Measurements from ENCODE around the gene ACAA1.

ACAA1 gene

DNA sequence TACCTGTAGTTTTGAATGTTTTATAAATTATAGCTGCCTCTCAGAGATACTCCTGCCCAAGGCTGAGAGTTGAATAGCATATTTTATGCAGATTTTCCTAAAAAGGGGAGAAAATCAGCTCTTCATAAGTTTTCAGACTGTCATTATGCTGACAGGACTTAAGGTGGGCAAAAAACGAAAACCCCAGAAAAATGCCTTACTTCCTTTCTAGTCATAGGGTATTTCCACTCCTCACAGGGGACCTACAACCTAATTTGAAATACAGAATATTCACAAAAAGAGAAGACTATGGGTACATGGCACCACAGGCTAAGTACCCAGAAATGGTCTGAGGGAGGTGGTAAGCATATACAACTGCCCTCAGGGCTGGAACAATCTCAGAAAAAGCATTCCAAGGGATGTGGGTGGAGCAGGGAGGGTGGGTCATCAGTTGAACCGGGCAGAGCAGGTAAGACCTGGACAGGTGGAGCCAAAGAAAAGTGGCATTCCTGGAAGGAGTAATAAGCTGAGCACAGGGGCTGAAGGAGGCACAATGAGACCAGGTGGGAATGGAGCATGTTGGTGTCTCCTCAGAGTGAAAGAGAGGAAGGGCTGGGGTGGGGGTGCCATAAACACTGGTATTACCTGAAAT is 17.8 kb upstream of the ACAA1 start:
- DNase-seq (ENCODE audit: low read depth in 2 of 2), result no peak

DNA sequence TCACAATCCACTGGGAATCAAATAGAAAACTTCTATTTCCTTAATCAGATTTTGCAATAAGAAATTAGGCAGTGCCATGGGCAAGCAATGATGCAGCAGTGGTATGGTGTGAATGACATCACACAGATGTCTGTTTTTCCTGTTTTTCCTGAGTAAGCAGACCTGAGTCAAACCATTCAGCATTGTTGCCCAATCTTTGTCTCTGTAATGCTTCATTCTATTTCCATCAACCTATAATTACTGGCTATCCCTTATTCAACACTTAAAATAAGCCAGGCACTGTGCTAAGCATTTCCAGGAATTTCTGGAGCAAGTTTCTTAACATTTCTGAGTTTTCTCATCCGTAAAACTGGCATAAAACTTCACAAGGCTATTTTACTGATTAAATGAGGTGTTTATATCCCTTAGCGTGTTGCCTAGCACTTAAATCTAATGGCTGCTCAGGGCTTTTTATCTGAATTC is 17.1 kb upstream of the ACAA1 start:
- DNase-seq (ENCODE audit: low read depth in 2 of 2), result peak in 1 of 2 experiments; percentile 42

DNA sequence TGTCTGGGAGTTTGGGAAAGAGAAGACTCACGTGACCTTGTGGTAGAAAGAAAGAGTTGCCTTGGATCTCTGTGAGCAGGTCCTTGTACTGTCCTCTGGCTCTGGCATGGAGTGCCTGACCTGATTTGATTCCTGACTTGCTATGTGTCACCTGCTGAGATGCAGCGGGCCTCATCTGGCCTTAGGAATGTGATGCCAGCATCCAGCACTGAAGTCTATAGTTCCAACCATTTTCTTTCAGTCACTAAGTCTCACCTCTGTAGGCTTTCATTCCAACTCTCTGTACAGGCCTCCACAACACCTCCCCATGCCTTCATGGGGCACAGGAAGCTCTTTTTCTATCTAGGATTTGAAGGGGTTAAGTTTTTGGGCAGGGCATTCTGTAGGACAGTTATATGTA is 16.3 kb upstream of the ACAA1 start:
- no peak for DNase-seq (ENCODE audit: low read depth in 2 of 2)

GRCh38 chr3:38152609-38153008 is 15.7 kb upstream of the ACAA1 start:
- no peak for DNase-seq (ENCODE audit: low read depth in 2 of 2)

DNA sequence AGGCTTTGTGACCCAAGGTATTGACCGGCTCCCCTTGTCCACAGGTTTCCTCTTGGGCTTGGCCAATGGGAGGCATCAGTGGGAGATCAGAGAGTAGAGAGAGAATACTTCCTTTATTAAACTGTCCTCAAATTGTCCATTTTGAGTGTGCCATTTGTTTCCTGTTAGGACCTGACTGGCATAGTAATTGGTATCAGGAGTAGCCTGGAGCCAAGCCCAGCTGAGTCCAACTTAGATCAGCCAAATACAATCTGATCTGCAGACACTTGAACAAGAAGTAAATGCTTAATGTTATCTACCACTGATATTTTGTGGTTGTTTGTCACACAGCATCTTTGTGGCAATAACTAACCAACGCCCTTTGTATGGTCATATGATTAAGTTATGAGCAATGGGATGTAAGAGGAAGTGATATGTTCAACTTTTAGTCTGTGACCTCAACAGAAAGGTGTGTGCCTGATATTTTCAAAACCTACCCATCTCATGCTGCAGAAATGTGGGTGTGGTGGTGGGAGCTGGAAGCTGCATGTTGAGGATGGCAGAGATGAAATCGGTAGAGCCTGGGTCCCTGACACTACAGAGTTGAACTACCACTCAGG is 14.8 kb upstream of the ACAA1 start:
- DNase-seq (ENCODE audit: low read depth in 2 of 2), result no peak

DNA sequence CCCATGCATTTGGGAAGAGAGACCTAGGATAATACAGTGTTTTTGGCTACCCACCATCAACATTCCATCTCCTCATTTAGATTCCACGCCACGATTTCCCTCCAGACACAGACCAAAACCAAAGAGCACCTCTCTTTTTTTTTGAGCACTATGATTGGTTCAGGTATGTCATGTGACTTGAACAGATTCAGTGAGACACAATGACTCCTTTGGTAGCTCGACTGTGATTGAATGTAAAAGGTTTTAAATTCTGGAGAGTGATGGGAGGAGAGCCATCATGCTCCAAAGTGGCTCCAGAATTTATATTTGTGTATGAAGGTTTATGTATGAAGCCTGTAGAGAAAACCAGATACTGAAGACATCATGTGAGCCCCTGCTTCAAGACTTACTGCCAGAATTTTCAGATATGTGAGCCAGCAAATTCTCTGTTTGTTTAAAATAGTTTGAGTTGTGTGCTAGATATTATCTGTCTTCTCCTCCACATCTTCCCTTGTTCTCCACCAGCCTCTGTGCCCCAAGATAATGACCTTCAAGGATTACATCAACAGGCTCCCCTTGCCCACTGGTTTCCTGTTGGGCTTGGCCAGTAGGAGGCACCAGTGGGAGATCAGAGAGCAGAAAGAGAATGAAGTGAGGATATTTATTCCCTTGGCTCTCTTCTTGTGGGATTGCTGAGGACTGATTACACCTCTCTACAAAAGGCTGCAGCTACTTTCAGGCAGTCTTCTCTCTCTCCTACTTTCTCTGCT is 14.0 kb upstream of the ACAA1 start:
- DNase-seq (ENCODE audit: low read depth in 2 of 2), result no peak

DNA sequence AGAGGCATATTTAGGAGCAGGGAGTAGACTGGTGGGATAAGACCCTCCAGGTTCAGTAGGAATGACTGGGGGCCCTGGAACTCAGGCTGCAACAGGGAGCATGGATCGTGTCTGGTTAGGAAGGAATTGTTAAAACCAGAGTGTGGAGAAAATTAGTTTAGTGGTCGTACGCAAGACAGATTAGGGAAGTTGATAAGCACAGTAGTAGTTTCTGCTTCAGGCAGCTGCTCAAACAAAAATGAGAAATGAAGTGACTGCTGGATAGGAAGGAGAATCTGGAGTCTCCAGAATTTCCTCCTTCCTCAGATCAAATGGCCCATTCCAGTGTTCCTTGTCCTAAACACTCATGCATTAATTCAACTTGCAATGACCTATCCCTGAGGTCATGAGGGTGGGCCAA is 12.8 kb upstream of the ACAA1 start:
- no peak for DNase-seq (ENCODE audit: low read depth in 2 of 2)

DNA sequence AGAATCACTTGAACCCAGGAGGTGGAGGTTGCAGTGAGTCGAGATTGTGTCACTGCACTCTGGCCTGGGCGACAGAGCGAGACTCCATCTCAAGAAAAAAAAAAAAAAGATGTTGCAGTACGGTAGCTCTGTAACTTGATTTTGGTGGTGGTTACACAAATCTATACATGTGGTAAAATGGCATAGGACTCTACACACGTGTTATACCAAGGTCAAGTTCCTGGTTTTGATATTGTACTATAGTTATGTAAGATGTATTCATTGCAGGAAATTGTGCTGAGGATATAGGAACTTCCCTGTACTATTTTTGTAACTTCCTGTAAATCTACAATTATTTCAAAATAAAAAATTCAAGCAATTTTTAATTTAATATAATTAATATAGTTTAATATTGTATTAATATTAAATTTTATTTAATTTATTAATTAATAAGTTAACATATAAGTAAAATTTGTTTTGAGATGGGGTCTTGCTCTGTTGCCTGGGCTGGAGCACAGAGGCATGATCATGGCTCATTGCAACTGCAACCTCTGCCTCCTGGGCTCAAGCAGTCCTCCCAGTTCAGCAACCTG is 11.5 kb upstream of the ACAA1 start:
- no peak for DNase-seq (ENCODE audit: low read depth in 2 of 2)

- no peak for DNase-seq (ENCODE audit: low read depth in 2 of 2)
These were observed 10.5 kb upstream of the ACAA1 start for GRCh38 chr3:38147421-38147820.

DNA sequence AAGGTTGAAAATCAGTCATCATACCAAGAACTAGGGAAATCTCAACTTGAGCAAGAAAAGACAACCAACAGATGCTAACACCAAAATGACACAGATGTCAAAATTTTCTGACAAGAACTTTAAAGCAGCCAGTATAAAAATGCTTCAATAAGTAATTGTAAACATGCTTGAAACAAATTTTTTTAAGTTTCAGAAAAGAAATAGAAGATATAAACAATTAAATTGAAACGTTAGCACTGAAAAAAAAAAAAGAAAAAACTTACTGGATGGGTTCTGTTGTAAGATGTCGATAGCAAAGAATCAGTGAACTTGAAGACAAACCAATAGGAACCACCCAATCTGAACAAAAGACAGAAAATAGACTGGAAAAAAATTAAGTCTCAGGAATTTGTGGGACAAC is 9.6 kb upstream of the ACAA1 start:
- DNase-seq (ENCODE audit: low read depth in 2 of 2), result no peak

DNA sequence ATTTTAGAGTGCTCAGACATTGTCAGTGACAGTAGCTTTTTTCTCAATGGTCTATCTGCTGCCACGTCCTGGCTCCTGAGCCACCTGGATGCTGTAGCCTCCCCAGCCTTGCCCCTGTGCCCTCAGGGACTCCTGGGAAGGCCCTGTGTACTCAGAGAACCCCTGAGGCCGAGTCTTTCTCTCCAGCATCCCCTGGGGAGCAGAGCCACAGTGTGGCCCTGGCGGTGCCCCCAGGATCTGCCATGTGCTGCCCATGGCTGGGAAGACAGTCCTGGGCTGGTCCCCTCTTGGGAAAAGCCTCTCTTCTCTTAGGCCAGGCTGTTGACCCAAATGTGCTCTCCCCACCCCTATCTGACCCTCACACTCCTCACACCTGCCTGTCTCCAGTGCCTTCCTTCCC is 6.6 kb upstream of the ACAA1 start:
- DNase-seq (ENCODE audit: low read depth in 2 of 2), result no peak

- no peak for DNase-seq (ENCODE audit: low read depth in 2 of 2)
These were observed 6.0 kb upstream of the ACAA1 start for GRCh38 chr3:38142959-38143358.

DNA sequence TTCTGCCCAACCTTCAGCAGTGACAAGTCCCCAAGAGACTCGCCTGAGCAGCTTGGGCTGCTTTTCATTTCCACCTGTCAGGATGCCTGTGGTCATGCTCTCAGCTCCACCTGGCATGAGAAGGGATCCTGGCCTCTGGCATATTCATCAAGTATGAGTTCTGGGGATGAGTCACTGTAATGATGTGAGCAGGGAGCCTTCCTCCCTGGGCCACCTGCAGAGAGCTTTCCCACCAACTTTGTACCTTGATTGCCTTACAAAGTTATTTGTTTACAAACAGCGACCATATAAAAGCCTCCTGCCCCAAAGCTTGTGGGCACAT is 5.0 kb upstream of the ACAA1 start:
- DNase-seq (ENCODE audit: low read depth in 2 of 2), result no peak

GRCh38 chr3:38141173-38141951 is 4.4 kb upstream of the ACAA1 start:
- no peak for DNase-seq (ENCODE audit: low read depth in 2 of 2)

DNA sequence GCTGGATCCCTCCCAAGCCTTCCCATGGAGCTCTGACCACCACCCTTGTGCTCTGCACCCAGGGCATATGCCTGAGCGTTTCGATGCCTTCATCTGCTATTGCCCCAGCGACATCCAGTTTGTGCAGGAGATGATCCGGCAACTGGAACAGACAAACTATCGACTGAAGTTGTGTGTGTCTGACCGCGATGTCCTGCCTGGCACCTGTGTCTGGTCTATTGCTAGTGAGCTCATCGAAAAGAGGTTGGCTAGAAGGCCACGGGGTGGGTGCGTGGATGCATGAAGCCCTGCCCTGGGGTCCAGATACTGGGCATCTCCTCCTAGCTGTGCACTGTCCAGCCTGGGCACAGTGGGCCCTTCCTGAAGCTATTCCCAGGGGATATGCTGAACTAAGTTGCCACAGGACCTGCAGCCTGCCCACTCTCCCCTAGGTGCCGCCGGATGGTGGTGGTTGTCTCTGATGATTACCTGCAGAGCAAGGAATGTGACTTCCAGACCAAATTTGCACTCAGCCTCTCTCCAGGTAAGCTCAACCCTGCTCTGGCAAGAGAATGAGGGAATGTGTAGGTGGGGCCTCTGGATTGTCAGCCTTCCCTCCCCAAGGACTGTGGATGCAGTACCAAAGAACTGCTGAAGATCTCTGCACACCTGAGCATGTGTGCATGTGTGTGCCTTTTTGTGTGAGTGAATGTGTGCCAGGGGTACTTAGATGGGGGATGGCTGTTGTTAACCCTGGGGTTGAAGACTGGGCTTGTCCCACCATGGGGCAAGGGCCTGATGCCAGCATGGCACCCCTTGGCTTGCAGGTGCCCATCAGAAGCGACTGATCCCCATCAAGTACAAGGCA is 3.6 kb upstream of the ACAA1 start:
- DNase-seq (ENCODE audit: low read depth in 2 of 2), result no peak

- no peak for DNase-seq (ENCODE audit: low read depth in 2 of 2)
These were observed 2.7 kb upstream of the ACAA1 start for GRCh38 chr3:38139652-38140051.

- no peak for DNase-seq (ENCODE audit: low read depth in 2 of 2)
These were observed 2.3 kb upstream of the ACAA1 start for GRCh38 chr3:38139191-38139590.

- DNase-seq (ENCODE audit: low read depth in 2 of 2), result no peak
These were observed 1.6 kb upstream of the ACAA1 start, which contains the start of gene MYD88 for GRCh38 chr3:38138349-38139190. Gene MYD88 (plus strand): TSS chr3:38138661. CDS start chr3:38138701, 40 bp downstream.

DNA sequence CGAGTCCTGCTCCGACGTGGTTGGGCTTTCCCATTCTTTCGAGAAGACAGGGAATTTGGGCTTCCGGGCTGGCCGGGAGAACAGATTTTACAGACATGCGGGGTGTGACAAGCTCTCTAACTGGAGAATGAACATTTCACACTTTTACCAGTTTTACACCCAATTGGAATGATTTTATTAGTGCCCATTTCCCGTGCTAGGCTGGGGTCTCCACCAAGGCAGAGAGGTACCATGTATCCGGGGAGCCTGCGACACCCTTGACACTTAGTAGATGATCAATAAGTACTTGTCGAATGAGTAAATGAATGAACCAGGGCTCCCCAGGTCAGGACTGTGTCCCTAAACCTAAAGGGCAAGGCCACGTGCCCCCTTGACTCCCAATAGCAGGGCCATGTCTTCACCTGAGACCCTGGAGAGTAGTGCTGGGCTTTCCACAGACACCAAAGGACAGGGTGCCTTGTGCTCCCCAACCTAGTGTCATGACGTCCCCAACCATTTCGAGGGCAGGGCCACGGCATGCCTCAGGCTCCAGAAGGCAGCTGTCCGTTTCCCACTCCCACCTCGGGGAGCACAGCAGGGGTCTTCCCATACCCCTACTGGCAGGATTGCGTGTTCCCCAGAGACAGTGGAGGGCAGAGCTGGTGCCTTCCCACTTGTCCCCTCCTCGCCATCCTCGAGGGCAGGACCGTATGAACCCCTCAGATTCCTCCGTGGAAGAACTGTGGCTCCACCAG is 855 bp upstream of the ACAA1 start:
- DNase-seq (ENCODE audit: low read depth in 2 of 2), result no peak

GRCh38 chr3:38136393-38136776 is 542 bp downstream of the ACAA1 start:
- no peak for DNase-seq (ENCODE audit: low read depth in 2 of 2)

Measured in fibroblast of skin of left quadriceps (primary cell).